IgD-negative memory B cell (primary cell): ENCODE measurements around the gene GABBR1. TPM values are rescaled to one million over a fixed set of nuclear protein-coding genes. Genes with fewer than 3 reads are reported as not detected.
A peak's percentile ranks its signal among the peaks of the same experiment; 100 is the strongest.
"Not testable (repeated sequence)": the region's sequence is repeated elsewhere in the genome, so short reads cannot be mapped to it uniquely, and the experiment has no call there.

Experiments used
- H3K27ac Mint-ChIP-seq, 3 donors: one replicate each; pipeline ENCODE4 v1.8.0; 2020 to 2022; ENCODE audit warnings: mild to moderate bottlenecking in 3 of 3, mixed read lengths in 3 of 3, moderate library complexity in 1 of 3
- H3K27me3 Mint-ChIP-seq: one replicate; pipeline ENCODE4 v1.8.0; 2021; ENCODE audit warnings: mixed read lengths
- H3K36me3 Mint-ChIP-seq: one replicate; pipeline ENCODE4 v1.8.0; 2020; ENCODE audit warnings: mild to moderate bottlenecking, mixed read lengths
- H3K4me1 Mint-ChIP-seq, 3 donors: one replicate each; pipeline ENCODE4 v1.8.0; 2020 to 2022; ENCODE audit warnings: mixed read lengths in 3 of 3, mild to moderate bottlenecking in 1 of 3
- H3K4me3 Mint-ChIP-seq, 4 donors: one replicate each; pipeline ENCODE4 v1.8.0; 2020 to 2022; ENCODE audit warnings: mild to moderate bottlenecking in 4 of 4, mixed read lengths in 4 of 4, moderate library complexity in 3 of 4
- H3K9me3 Mint-ChIP-seq, 3 donors: one replicate each; pipeline ENCODE4 v1.8.0; 2020 to 2021; ENCODE audit warnings: mixed read lengths in 3 of 3, mild to moderate bottlenecking in 1 of 3
- polyA plus RNA-seq: library from polyadenylated mRNA; unstranded; fragments of 300-500 nt; fragmentation: Illumina TruSeq; gene quantifications from one replicate; pipeline ENCODE4 v1.2.3, GENCODE V29; 2021

The GABBR1 gene
- polyA plus RNA-seq, 1 donor from 2014 or later: 6.8 TPM

GRCh38 chr6:29663300-29664042, 30.5 kb upstream of the GABBR1 start:
- peaks cover 19% of the 10 kb centered on the region for H3K27me3 Mint-ChIP-seq
- H3K4me1 Mint-ChIP-seq: peaks cover 0 to 5% (median 2%) of the 10 kb centered on the region in 3 donors
- no peak overlapping the region for H3K4me3 Mint-ChIP-seq
- H3K9me3 Mint-ChIP-seq: peaks cover 0 to 4% (median 2%) of the 10 kb centered on the region in 3 donors
- no peak overlapping the region for H3K27ac Mint-ChIP-seq
- no peaks in the 10 kb centered on the region for H3K36me3 Mint-ChIP-seq

- not testable (repeated sequence) for H3K9me3 Mint-ChIP-seq, H3K4me1 Mint-ChIP-seq, H3K36me3 Mint-ChIP-seq, H3K4me3 Mint-ChIP-seq, H3K27ac Mint-ChIP-seq
- H3K27me3 Mint-ChIP-seq: peaks cover 18% of the 10 kb centered on the region
These were observed 28.6 kb upstream of the GABBR1 start for GRCh38 chr6:29661502-29662141.

GRCh38 chr6:29661071-29661470, 28.1 kb upstream of the GABBR1 start:
- Mint-ChIP-seq H3K4me3 (no peak overlapping the region), H3K36me3 (no peaks in the 10 kb centered on the region), H3K27me3 (peaks cover 18% of the 10 kb centered on the region), H3K4me1 (no peaks in the 10 kb centered on the region), H3K27ac (no peak overlapping the region), H3K9me3 (peaks cover 0 to 4% (median 2%) of the 10 kb centered on the region in 3 donors)

- no peaks in the 10 kb centered on the region for H3K36me3 Mint-ChIP-seq
- H3K4me3 Mint-ChIP-seq: no peak within 1 kb of the TSS
- peaks cover under 1 to 2% (median under 1%) of the 10 kb centered on the region in 3 donors for H3K4me1 Mint-ChIP-seq
- peak within 1 kb of the TSS in 1 of 3 donors; percentile 49 for H3K27ac Mint-ChIP-seq
- H3K27me3 Mint-ChIP-seq: peaks cover 18% of the 10 kb centered on the region
- peaks cover 0 to 4% (median 2%) of the 10 kb centered on the region in 3 donors for H3K9me3 Mint-ChIP-seq
These were observed 23.8 kb upstream of the GABBR1 start, which contains the start of gene MOG for GRCh38 chr6:29656798-29657197. TSS of gene MOG (plus strand) at chr6:29657092. CDS start at chr6:29657210, 118 bp downstream.

- Mint-ChIP-seq H3K4me3 (no peak overlapping the region), H3K27ac (no peak overlapping the region), H3K9me3 (peaks cover 0 to 4% (median 2%) of the 10 kb centered on the region in 3 donors), H3K27me3 (peaks cover 13% of the 10 kb centered on the region), H3K36me3 (no peaks in the 10 kb centered on the region), H3K4me1 (peaks cover 4 to 6% (median 5%) of the 10 kb centered on the region in 3 donors)
These were observed 23.2 kb upstream of the GABBR1 start for GRCh38 chr6:29656157-29656556.

GRCh38 chr6:29655658-29656057, 22.7 kb upstream of the GABBR1 start:
- Mint-ChIP-seq H3K9me3 (peaks cover 0 to 4% (median 0%) of the 10 kb centered on the region in 3 donors), H3K27me3 (peaks cover 9% of the 10 kb centered on the region), H3K36me3 (no peaks in the 10 kb centered on the region), H3K27ac (no peak overlapping the region), H3K4me3 (no peak overlapping the region), H3K4me1 (peaks cover 4 to 6% (median 5%) of the 10 kb centered on the region in 3 donors)

GRCh38 chr6:29653452-29654038, 20.6 kb upstream of the GABBR1 start:
- Mint-ChIP-seq H3K9me3 (no peaks in the 10 kb centered on the region), H3K27ac (no peak overlapping the region), H3K4me3 (no peak overlapping the region), H3K36me3 (no peaks in the 10 kb centered on the region), H3K27me3 (peaks cover 5% of the 10 kb centered on the region), H3K4me1 (peaks cover 8 to 11% (median 10%) of the 10 kb centered on the region in 3 donors)

GRCh38 chr6:29652198-29652584, 19.2 kb upstream of the GABBR1 start:
- Mint-ChIP-seq H3K9me3 (no peaks in the 10 kb centered on the region), H3K36me3 (no peaks in the 10 kb centered on the region), H3K4me1 (peaks cover 8 to 11% (median 10%) of the 10 kb centered on the region in 3 donors), H3K27ac (no peak overlapping the region), H3K27me3 (peaks cover 5% of the 10 kb centered on the region), H3K4me3 (no peak overlapping the region)

- Mint-ChIP-seq H3K4me3 (peak overlapping the region in 2 of 4 donors; percentile 20 to 82), H3K9me3 (no peaks in the 10 kb centered on the region), H3K27ac (peak overlapping the region in 2 of 3 donors; percentile 17 to 80), H3K27me3 (peaks cover 5% of the 10 kb centered on the region), H3K4me1 (peaks cover 8 to 11% (median 10%) of the 10 kb centered on the region in 3 donors), H3K36me3 (no peaks in the 10 kb centered on the region)
These were observed 18.6 kb upstream of the GABBR1 start for GRCh38 chr6:29651413-29652197.

- Mint-ChIP-seq H3K36me3 (no peaks in the 10 kb centered on the region), H3K4me3 (peak overlapping the region; percentile 87 to 99 (median 99)), H3K27ac (peak overlapping the region; percentile 90 to 100 (median 99)), H3K9me3 (no peaks in the 10 kb centered on the region), H3K4me1 (peaks cover 8 to 11% (median 10%) of the 10 kb centered on the region in 3 donors), H3K27me3 (peaks cover 2% of the 10 kb centered on the region)
These were observed 17.0 kb upstream of the GABBR1 start for GRCh38 chr6:29649701-29650673.

GRCh38 chr6:29647927-29648642, 15.1 kb upstream of the GABBR1 start:
- Mint-ChIP-seq H3K27me3 (no peaks in the 10 kb centered on the region), H3K4me3 (peak overlapping the region in 1 of 4 donors; percentile 3), H3K9me3 (no peaks in the 10 kb centered on the region), H3K27ac (peak overlapping the region in 1 of 3 donors; percentile 9), H3K4me1 (peaks cover 8 to 11% (median 10%) of the 10 kb centered on the region in 3 donors), H3K36me3 (no peaks in the 10 kb centered on the region)

GRCh38 chr6:29641430-29642148, 8.6 kb upstream of the GABBR1 start:
- Mint-ChIP-seq H3K4me3 (peak overlapping the region in 3 of 4 donors; percentile 22 to 69 (median 44)), H3K36me3 (no peaks in the 10 kb centered on the region), H3K27ac (peak overlapping the region; percentile 9 to 89 (median 54)), H3K9me3 (no peaks in the 10 kb centered on the region), H3K4me1 (peaks cover 12 to 21% (median 13%) of the 10 kb centered on the region in 3 donors), H3K27me3 (peaks cover 2% of the 10 kb centered on the region)
